ENCODE data around the gene FLT3.

DNA sequence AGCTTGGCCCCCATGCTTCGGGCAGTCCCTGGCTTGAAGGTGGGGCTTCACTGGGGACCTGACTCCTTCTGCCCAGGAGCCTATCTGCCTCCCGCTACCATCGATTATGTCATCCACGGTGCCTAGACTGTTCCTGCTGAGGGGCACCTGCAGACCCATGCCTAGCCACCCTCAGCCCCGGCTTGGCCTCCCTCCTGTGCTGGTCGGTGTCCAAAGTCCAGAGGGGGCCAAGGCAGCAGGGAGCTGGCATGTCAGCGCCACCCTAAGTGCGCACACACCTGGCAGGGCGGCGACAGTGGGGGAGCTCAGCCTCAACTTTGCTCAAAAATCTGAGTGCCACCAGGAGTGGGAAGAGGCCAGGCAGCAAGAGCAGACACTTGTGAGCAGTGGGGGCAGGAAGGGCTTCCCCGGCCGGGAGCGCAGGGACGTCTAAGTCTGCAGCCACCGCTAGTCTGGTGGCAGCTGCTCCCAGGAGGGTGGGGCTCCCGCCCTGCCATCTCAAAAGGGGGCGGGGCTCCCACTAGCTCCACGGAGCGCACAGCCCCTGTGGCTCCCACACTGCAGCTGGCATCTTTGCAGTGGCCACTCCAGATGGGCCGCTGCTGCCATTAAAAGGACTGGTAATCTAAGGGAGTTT, 98.4 kb downstream of the FLT3 start:
- TF ChIP-seq POLR2A (IDR thresholded peaks at IDR 0.05): no peak
- TF ChIP-seq, protein P1, sequence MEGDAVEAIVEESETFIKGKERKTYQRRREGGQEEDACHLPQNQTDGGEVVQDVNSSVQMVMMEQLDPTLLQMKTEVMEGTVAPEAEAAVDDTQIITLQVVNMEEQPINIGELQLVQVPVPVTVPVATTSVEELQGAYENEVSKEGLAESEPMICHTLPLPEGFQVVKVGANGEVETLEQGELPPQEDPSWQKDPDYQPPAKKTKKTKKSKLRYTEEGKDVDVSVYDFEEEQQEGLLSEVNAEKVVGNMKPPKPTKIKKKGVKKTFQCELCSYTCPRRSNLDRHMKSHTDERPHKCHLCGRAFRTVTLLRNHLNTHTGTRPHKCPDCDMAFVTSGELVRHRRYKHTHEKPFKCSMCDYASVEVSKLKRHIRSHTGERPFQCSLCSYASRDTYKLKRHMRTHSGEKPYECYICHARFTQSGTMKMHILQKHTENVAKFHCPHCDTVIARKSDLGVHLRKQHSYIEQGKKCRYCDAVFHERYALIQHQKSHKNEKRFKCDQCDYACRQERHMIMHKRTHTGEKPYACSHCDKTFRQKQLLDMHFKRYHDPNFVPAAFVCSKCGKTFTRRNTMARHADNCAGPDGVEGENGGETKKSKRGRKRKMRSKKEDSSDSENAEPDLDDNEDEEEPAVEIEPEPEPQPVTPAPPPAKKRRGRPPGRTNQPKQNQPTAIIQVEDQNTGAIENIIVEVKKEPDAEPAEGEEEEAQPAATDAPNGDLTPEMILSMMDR (IDR thresholded peaks at IDR 0.05): no peak
- TF ChIP-seq POLR2AphosphoS5 (IDR thresholded peaks at IDR 0.05): no peak
- TF ChIP-seq EP300 (IDR thresholded peaks at IDR 0.05): no peak

Measured in sigmoid colon (tissue), 4 donors.